IPS-NIHi11 (cell line): Measurements from ENCODE around the gene OR1A2.
"Not testable (repeated sequence)": the region's sequence is repeated elsewhere in the genome, so short reads cannot be mapped to it uniquely, and the experiment has no call there.

ENCODE experiments used
- DNase-seq: peaks from one replicate; pipeline ENCODE4 v3.0.0; 2012; ENCODE audit warnings: mixed read lengths, low spot score

OR1A2 gene, protein sequence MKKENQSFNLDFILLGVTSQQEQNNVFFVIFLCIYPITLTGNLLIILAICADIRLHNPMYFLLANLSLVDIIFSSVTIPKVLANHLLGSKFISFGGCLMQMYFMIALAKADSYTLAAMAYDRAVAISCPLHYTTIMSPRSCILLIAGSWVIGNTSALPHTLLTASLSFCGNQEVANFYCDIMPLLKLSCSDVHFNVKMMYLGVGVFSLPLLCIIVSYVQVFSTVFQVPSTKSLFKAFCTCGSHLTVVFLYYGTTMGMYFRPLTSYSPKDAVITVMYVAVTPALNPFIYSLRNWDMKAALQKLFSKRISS

DNA sequence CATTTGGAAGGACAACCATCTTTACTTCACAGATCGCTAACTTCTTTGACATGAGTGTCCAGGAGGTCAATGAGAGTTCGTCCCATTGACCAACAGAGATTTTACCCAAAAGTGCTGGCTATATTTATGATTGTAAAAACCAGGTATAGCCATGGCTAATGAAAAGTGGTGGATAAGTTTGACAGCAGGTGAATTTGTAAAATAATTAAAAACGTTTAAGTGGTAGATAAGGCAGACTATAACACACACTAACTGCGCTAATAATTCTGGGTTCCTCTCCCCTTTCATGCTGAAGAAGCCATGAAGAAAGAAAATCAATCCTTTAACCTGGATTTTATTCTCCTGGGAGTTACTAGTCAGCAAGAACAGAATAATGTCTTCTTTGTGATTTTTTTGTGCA is at the start of gene OR1A2:
Gene OR1A2, plus strand, starts transcription at position 301 of the 400 bp plus-strand sequence. Its CDS starts 0 bp downstream, at position 301.
- no peak for DNase-seq

DNA sequence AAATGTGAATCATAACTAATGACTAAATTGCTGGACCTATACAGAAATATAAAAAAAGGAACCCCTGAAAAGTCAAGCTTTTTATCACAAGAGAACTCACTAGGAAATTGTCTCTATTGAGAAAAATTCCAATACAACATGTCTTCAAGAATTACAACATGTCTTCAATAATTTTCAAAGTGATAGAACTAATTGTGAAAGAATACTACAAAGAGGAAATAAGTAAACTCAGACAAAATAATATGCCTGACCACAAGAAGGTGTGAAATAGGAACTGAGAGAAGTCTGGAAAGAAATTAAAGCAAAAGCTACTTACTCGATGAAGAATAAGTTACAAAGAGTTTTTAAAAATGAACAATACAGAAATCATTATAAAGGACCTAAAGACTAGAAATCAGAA is 40.1 kb upstream of the OR1A2 start:
- no peak for DNase-seq

DNA sequence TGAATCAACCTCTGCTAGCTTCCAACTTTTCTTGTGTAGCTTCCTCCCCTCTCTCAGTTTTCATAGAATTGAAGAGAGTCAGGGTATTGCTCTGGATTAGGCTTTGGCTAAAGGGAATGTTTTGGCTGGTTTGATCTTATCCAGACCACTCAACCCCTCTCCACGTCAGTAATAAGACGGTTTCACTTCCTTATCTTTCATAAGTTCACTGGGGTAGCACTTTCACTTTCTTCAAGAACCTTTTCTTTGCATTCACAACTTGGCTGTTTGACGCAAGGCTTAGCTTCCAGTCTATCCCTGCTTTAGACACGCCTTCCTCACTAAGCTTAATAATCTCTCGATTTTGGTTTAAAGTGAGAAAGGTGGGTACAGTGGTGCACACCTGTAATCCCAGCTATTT is 29.7 kb upstream of the OR1A2 start:
- no peak for DNase-seq

DNA sequence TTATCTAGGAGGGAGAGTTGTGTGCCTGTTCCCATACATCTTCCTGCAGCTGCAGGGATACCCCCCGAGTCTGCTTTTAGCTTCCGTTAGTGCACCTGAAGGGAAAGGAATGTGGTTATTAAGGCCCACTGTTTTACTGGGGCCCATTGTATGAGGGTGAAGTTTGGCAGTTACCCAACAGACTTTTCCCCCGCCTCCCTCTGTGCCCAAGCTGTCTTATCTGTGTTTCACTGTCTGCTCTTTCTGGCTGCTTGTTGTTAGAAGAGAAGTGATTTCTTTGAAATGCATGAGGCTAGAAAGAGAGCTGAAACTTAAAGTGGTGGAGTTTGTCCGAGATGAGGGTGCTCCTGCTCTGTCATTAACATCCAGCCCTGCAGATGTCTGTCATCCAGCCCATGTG is 7.4 kb upstream of the OR1A2 start:
- no peak for DNase-seq

DNA sequence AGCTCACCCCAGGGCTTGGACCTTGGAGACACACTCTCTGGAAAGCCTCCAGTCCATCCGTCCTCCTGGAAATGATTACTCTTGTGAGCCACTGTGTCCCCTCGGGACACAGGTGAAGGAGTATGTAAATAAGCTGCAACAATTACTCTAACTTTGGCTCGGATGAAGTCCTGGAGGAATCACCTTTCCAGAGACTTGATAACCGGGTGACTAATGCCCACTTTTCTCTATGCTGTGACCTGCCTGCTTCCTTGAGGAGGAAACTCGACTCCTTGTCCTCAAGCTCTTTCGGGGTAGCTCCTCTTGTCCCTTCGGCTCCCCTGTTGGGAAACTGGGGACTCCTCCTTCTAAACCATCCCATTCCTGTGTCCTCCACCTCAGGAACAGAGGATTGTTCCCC is 10.0 kb downstream of the OR1A2 start, which contains the start of gene OR1A1:
Gene OR1A1, plus strand, starts transcription at position 301 of the 400 bp plus-strand sequence. CDS start 7,954 bp downstream, outside the sequence.
- DNase-seq, result no peak

DNA sequence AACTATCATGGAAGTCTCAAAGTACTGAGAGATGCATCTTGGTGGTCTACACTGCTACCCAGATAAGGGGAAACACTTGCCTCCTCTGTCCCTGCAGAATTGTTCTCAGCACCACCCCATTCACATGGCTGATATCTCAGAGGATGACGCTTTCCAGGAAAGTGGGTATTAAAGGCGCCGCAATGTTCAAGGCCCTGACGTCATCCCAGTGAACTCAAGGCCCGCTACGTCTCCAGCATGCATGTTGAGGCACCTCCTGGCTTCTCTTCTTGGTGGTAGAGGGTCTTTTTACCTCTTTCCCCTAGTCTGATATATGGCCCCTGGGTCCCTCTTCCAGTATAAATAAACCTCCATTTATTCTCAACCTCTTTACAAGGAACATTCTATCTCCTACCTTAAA is 11.2 kb downstream of the OR1A2 start:
- DNase-seq, result no peak

DNA sequence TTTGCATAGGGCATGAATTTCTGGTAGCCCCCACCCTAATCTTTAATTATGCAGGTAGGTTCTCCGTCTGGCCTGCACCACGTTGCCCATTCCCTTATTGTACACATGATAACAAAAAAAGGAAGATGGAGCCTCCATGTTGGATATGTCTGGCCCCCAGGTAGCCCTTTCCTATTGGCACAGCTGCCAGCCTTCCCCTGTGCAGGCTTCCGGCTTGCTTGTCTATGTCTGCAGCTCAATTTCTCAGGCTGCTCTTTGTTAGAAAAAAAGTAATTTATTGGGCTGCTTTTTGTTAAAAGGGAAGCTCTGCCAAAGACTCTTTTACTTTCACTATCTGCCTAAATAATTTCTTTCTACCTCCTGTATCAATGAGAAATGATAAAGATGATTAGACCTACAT is 15.7 kb downstream of the OR1A2 start:
- no peak for DNase-seq

DNA sequence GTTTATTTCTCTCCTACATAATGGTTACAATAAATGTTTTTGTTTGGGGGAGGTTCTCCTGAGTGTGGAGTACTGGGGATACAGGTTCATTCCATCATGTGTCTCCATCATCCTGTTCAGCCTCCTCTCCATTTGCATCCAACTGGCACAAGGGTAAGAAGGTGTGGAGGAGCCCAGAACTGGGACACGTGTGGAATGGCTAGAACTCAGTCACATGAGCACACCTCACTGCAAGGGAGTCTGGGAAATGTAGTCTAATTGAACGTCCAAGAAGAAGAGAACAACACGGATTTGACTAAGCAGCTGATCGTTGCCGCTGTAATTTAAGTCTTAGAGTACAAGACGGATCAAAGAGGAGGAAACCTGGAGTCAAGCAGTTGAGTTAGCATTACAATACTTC is 16.3 kb downstream of the OR1A2 start:
- peak; percentile 18 for DNase-seq

DNA sequence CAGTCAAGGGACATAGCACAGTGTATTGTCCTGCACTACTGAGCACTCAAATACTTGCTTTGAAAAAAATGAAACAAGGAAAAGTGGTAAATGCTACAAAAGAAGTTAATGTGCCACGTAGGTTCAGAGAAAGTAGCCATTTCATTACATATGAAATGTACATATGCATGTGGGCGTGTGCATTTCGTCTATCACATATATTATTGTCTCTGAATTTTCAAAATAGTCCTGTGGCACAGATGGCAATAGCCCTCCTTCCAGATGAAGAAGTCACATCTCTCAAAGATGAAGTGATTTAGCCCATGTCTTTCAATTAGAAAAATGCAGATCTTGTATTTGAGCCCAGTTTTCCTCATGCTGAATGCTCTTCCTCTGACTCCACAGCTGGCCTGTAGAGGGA is 22.7 kb downstream of the OR1A2 start:
- not testable (repeated sequence) for DNase-seq

DNA sequence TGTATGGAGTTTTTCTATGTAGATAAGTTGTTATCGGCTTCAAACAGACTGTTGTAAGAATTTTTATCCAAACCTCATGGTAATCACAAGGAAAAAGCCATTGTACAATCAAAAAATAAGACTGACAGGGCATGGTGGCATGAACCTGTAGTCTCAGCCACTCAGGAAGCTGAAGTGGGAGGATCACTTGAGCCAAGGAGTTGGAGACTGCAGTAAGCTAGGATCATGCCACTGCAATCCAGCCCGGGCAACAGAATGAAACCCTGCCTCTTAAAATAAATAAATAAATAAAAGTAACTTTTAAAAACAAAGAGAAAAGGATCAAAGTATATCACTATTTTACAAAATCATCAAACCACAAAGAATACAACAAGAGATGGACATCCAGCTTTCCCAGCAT is 24.5 kb downstream of the OR1A2 start:
- DNase-seq, result no peak

DNA sequence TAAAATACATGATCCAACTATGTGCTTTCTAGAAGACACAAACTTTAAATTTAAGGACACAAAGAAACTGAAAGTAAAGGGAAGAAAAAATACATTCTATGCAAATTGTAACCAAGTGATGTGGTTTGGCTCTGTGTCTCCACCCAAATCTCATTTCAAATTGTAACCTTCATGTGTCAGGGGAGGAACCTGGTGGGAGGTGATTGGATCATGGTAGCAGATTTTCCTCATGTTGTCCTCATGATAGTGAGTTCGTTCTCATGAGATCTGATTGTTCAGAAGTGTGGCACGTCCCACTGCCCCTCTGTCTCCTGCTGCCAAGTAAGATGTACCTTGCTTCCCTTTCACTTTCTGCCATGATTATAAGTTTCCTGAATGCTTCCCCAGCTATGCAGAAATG is 25.2 kb downstream of the OR1A2 start:
- no peak for DNase-seq

DNA sequence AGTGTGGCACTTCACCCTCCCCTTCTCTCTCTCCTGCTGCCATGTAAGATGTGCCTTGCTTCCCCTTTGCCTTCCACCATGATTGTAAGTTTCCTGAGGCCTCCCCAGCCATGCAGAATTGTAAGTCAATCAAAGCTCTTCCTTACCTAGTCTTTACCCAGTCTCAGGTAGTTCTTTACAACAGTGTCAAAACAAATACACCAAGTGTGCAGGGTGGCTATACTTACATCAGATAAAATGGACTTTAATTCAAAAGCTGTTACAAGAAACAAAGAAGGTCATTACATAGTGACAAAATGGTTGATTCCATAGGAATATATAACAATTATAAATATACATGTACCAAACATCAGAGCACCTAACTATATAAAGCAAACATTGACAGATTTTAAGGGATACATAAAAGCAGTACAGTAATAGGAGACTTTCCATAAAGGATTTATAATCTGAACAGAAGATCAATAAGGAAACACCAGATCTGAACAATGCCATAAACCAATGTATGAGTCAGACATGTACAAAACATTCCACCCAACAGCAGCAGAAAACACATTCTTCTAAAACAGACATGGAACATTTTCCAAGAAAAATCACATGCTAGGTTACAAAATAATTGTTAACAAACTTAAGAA is 27.5 kb downstream of the OR1A2 start:
- DNase-seq, result not testable (repeated sequence)

DNA sequence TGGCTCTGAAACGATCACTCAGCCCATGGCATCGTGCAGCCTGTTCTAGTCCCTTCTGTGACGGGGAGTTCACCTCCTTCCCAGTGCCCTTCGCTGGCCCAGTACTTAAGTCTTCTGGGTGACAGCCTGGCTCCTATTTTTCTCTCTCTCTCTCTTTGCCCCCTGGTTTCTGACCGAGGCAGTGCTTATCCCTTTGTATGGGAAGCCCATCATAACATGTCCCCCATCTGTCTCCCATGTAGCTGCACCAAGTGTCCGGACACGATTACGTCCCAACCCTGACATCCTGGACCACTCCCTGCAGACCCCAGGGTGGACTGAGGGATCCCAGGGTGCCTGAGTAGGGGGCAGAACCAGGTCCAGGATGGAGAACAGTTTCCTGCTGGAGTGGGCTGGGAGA is 35.0 kb downstream of the OR1A2 start:
- DNase-seq, result not testable (repeated sequence)

DNA sequence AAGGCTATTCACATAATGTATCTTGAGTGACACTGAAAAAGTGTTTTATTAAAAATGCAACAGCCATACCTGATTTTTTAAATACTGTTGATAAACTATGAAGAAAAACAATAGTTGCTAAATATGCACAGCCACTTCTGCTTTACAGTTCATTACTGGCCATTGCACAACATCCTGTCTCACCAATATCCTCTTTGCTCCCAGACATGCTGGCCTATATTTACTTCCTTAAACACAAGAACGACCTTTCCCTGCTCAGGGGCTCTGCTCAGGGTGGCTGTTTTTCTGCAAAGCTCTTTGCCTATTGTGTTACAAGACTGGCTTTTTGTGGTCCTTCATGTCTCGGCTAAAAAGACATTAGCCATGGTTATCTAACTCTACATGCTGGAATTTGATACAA is 41.4 kb downstream of the OR1A2 start:
- DNase-seq, result not testable (repeated sequence)

DNA sequence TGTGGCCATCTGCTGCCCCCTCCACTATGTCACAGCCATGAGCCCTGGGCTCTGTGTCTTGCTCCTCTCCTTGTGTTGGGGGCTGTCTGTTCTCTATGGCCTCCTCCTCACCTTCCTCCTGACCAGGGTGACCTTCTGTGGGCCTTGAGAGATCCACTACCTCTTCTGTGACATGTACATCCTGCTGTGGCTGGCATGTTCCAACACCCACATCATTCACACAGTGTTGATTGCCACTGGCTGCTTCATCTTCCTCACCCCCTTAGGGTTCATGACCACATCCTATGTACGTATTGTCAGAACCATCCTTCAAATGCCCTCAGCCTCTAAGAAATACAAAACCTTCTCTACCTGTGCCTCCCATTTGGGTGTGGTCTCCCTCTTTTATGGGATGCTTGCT is 43.7 kb downstream of the OR1A2 start:
- not testable (repeated sequence) for DNase-seq

DNA sequence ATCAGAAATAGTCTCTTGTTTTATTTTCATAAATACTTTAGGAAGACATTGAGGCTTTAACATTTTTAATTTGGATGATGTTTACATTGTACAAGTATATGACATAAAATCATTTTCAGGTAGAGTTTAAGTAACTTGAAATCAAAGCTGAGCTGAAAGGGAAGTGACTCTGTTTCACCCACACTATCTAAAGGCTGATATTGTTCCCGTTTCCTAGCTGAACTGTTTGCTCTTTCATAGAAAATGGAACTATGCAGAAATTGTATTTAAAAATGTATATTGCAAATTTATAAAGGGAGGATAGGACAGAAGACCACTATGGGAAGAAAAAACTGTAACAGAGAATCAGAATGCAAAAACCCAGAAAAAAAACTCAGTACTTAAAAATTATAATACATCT is 47.5 kb downstream of the OR1A2 start:
- DNase-seq, result not testable (repeated sequence)
